HepG2 (cell line): ENCODE results near the gene LY6G5B. TPM values are rescaled to one million over a fixed set of nuclear protein-coding genes. Genes with fewer than 3 reads are reported as not detected.
A peak's percentile ranks its signal among the peaks of the same experiment; 100 is the strongest.

Experiments used
- AGO1 ChIP-seq: fragments of 200-400 bp; formaldehyde crosslinking; IDR thresholded peaks from 2 replicates; pipeline ENCODE4 v1.6.1; 2017; ENCODE audit warnings: mild to moderate bottlenecking, low read depth, low read length, moderate library complexity; ENCODE audit not compliant: poor library complexity, severe bottlenecking
- CREBL2 ChIP-seq: sonication (generic); formaldehyde crosslinking; IDR thresholded peaks from 2 replicates; pipeline ENCODE4 v1.8.1; 2023; ENCODE audit warnings: missing genetic modification reagents, mild to moderate bottlenecking, borderline replicate concordance
- CTCF ChIP-seq: sonication (generic); formaldehyde crosslinking; IDR thresholded peaks from 2 replicates; pipeline ENCODE4 v1.5.0; 2020; ENCODE audit warnings: mild to moderate bottlenecking, missing genetic modification reagents, moderate library complexity
- DR1 ChIP-seq: sonication (generic); formaldehyde crosslinking; IDR thresholded peaks from 2 replicates; pipeline ENCODE4 v1.8.0; 2021; ENCODE audit warnings: mild to moderate bottlenecking, missing genetic modification reagents, inconsistent platforms
- GMEB2 ChIP-seq: IDR thresholded peaks from 2 replicates; pipeline ENCODE4 v1.6.1; 2016; ENCODE audit warnings: missing biosample characterization, missing genetic modification reagents, low read depth
- GPN1 ChIP-seq: sonication (generic); formaldehyde crosslinking; IDR thresholded peaks from 2 replicates; pipeline ENCODE4 v1.5.1; 2020; ENCODE audit warnings: missing genetic modification reagents, borderline replicate concordance
- MBD4 ChIP-seq: IDR thresholded peaks from 2 replicates; pipeline ENCODE4 v1.6.1; 2012; ENCODE audit warnings: low read length, inconsistent platforms, borderline replicate concordance
- MIXL1 ChIP-seq: IDR thresholded peaks from 2 replicates; pipeline ENCODE4 v1.6.1; 2016
- RBAK ChIP-seq: sonication (generic); formaldehyde crosslinking; IDR thresholded peaks from 2 replicates; pipeline ENCODE4 v1.5.1; 2020; ENCODE audit warnings: mild to moderate bottlenecking, missing genetic modification reagents
- RFX5 ChIP-seq: IDR thresholded peaks from 2 replicates; pipeline ENCODE4 v1.6.1; 2011; ENCODE audit warnings: low read depth, low read length, improper control_type of control experiment
- SAP130 ChIP-seq: IDR thresholded peaks from 2 replicates; pipeline ENCODE4 v1.6.1; 2016; ENCODE audit warnings: low read depth
- SP5 ChIP-seq: IDR thresholded peaks from 2 replicates; pipeline ENCODE4 v1.6.1; 2016; ENCODE audit warnings: low read depth, borderline replicate concordance
- ZFP91 ChIP-seq: sonication (generic); formaldehyde crosslinking; IDR thresholded peaks from 2 replicates; pipeline ENCODE4 v1.9.0; 2022; ENCODE audit warnings: missing genetic modification reagents, mild to moderate bottlenecking, borderline replicate concordance
- ZMAT5 ChIP-seq: sonication (generic); formaldehyde crosslinking; IDR thresholded peaks from 2 replicates; pipeline ENCODE4 v1.5.0; 2020; ENCODE audit warnings: mild to moderate bottlenecking, low read depth, missing genetic modification reagents, borderline replicate concordance
- ZNF143 ChIP-seq: sonication (generic); formaldehyde crosslinking; IDR thresholded peaks from 2 replicates; pipeline ENCODE4 v1.4.0; 2020; ENCODE audit warnings: missing genetic modification reagents
- ZNF383 ChIP-seq: sonication (generic); formaldehyde crosslinking; IDR thresholded peaks from 2 replicates; pipeline ENCODE4 v1.4.0; 2020; ENCODE audit warnings: missing genetic modification reagents, mild to moderate bottlenecking, borderline replicate concordance
- ZNF432 ChIP-seq: sonication (generic); formaldehyde crosslinking; IDR thresholded peaks from 2 replicates; pipeline ENCODE4 v1.5.0; 2020; ENCODE audit warnings: missing genetic modification reagents, mild to moderate bottlenecking, borderline replicate concordance
- ZNF451 ChIP-seq: sonication (generic); formaldehyde crosslinking; IDR thresholded peaks from 2 replicates; pipeline ENCODE4 v1.5.0; 2020; ENCODE audit warnings: mild to moderate bottlenecking, missing genetic modification reagents
- ZNF552 ChIP-seq: sonication (generic); formaldehyde crosslinking; IDR thresholded peaks from 2 replicates; pipeline ENCODE4 v1.9.0; 2022; ENCODE audit warnings: missing genetic modification reagents, mild to moderate bottlenecking, borderline replicate concordance
- ZNF75D ChIP-seq: sonication (generic); formaldehyde crosslinking; IDR thresholded peaks from 2 replicates; pipeline ENCODE4 v1.8.1; 2023; ENCODE audit warnings: missing genetic modification reagents, mild to moderate bottlenecking, borderline replicate concordance
- ZNF770 ChIP-seq: sonication (generic); formaldehyde crosslinking; IDR thresholded peaks from 2 replicates; pipeline ENCODE4 v1.5.0; 2020; ENCODE audit warnings: mild to moderate bottlenecking, missing genetic modification reagents
- ZNF776 ChIP-seq: sonication (generic); formaldehyde crosslinking; IDR thresholded peaks from 2 replicates; pipeline ENCODE4 v1.4.0; 2020; ENCODE audit warnings: mild to moderate bottlenecking, missing genetic modification reagents
- polyA plus RNA-seq, 8 experiments: library from polyadenylated mRNA; depleted of rRNA in 3 of 8; stranded (reverse) in 7 of 8; unstranded in 1 of 8; fragments of >200 nt; fragmentation: Illumina TruSeq in 4 of 8; extraction: Trizol in 4 of 8; gene quantifications; 2 replicates each; pipeline versions ENCODE4 v1.2.1 to v1.2.3, GENCODE V29; 2011 to 2016; ENCODE audit warnings: low read depth in 4 of 8, missing spikeins in 1 of 8, mixed read lengths in 1 of 8; ENCODE audit not compliant: insufficient read depth in 1 of 8
- total RNA-seq, 5 experiments: library from RNA; depleted of rRNA; stranded (reverse); fragments of >200 nt; fragmentation: Illumina TruSeq; extraction: Trizol; gene quantifications; 2 replicates each; pipeline ENCODE4 v1.2.3, GENCODE V29; 2016; ENCODE audit warnings: low read depth in 1 of 5

Gene LY6G5B
- total and polyA plus RNA-seq, 2 of the 13 experiments (the other 11 are each of a cell fraction or from before 2014, with no cell fraction given): 7.8 to 15.7 TPM

GRCh38 chr6:31702819-31703716 lies 33.3 kb downstream of the LY6G5B start, which contains the start of gene ABHD16A (continued):
- TF ChIP-seq ZMAT5 (CRISPR knock-in tag): no peak
- TF ChIP-seq MIXL1: peak; percentile 66
- no peak for TF ChIP-seq CREBL2 (CRISPR knock-in tag)
- TF ChIP-seq MBD4: no peak
- TF ChIP-seq GMEB2 (CRISPR knock-in tag): peak; percentile 51
- TF ChIP-seq GPN1 (CRISPR knock-in tag): no peak
- TF ChIP-seq DR1 (CRISPR knock-in tag): no peak; the same call in 1 of the 2 replicates
- TF ChIP-seq ZNF776 (CRISPR knock-in tag): no peak
- no peak for TF ChIP-seq ZNF451
- no peak for TF ChIP-seq ZNF432 (CRISPR knock-in tag)
- peak; percentile 94 for TF ChIP-seq ZFP91
- TF ChIP-seq RBAK (CRISPR knock-in tag): no peak
- no peak for TF ChIP-seq ZNF143 (CRISPR knock-in tag)
- TF ChIP-seq SP5 (CRISPR knock-in tag): peak; percentile 96
- peak; percentile 37; the same call in 1 of the 2 replicates for TF ChIP-seq ZNF770
- TF ChIP-seq ZNF552 (CRISPR knock-in tag): no peak
- TF ChIP-seq AGO1: peak; percentile 41
- peak; percentile 97 for TF ChIP-seq SAP130
- TF ChIP-seq RFX5: no peak
- TF ChIP-seq ZNF383 (CRISPR knock-in tag): no peak
- TF ChIP-seq ZNF75D (CRISPR knock-in tag): 0 out of 2 replicates have a peak, but pooled peaks have one; percentile 48
- TF ChIP-seq CTCF (CRISPR knock-in tag): peak; percentile 33
